HFFc6 (cell line): Measurements from ENCODE around the gene LSMEM2. TPM values are rescaled to one million over a fixed set of nuclear protein-coding genes. Genes with fewer than 3 reads are reported as not detected.

Experiments
- DNase-seq: peaks from one replicate; pipeline ENCODE4 v3.0.0-alpha.2; 2018
- H3K27ac Mint-ChIP-seq: 2 replicates; pipeline ENCODE4 v1.8.0; 2020; ENCODE audit warnings: mild to moderate bottlenecking, mixed read lengths
- H3K27me3 Mint-ChIP-seq: 2 replicates; pipeline ENCODE4 v1.8.0; 2021; ENCODE audit warnings: mild to moderate bottlenecking, moderate library complexity, mixed read lengths; ENCODE audit not compliant: insufficient read depth
- H3K36me3 Mint-ChIP-seq: 2 replicates; pipeline ENCODE4 v1.8.0; 2021; ENCODE audit warnings: low read depth, mixed read lengths
- H3K4me1 Mint-ChIP-seq: 2 replicates; pipeline ENCODE4 v1.8.0; 2020; ENCODE audit warnings: low read depth, mixed read lengths
- H3K4me3 Mint-ChIP-seq: 2 replicates; pipeline ENCODE4 v1.8.0; 2020; ENCODE audit warnings: mild to moderate bottlenecking, moderate library complexity, mixed read lengths
- H3K9me3 Mint-ChIP-seq: 2 replicates; pipeline ENCODE4 v1.8.0; 2020; ENCODE audit warnings: mild to moderate bottlenecking, mixed read lengths
- CTCF ChIP-seq: fragments of 200-600 bp; sonication (generic); IDR thresholded peaks from 2 replicates; pipeline ENCODE4 v1.5.0; 2021; ENCODE audit warnings: antibody characterized with exemption, mild to moderate bottlenecking
- long read RNA-seq: library from polyadenylated mRNA; unstranded; transcript quantifications from one replicate; pipeline ENCODE4 v2.0.0, GENCODE V29; 2019
- total RNA-seq, 6 experiments: library from RNA; stranded (reverse); fragmentation: NEBNext Ultra II Directional; extraction: Animal tissue kit (Norgen Biotek cat#: 25700); gene quantifications; 2 replicates in 1 of 6; 3 replicates in 5 of 6; pipeline ENCODE4 v1.2.3, GENCODE V29; 2021

LSMEM2 gene
- total RNA-seq: under 1 TPM in 2 of 6 experiments, not detected in 4; 0.11 to 0.13 TPM
- long read RNA-seq: 0 reads

DNA sequence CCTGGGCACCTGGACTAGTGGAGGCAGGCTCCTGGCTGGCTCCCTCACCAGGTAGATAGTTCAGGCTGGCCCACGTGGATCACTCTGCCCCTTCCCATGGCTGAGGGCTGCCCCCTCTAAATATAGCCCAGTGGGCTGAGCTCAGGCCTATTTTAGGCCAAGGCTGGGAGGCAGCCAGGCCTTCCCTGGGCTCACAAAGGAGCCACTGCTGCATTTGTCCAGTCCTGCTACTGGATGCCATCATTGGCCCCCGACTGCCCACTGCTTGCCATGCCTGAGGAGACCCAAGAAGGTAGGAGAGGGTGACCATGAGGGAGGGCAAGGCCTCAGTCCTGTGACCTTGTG is at the start of gene LSMEM2:
Gene LSMEM2 (plus strand): TSS at position 208 of the 345 bp plus-strand sequence. CDS start 27 bp downstream, at position 235.
- H3K27ac Mint-ChIP-seq: no peak within 1 kb of the TSS
- peaks cover 1% of the 10 kb centered on the region for H3K27me3 Mint-ChIP-seq
- H3K4me3 Mint-ChIP-seq: no peak within 1 kb of the TSS
- no peaks in the 10 kb centered on the region for H3K36me3 Mint-ChIP-seq
- DNase-seq: no peak
- TF ChIP-seq CTCF: no peak
- H3K9me3 Mint-ChIP-seq: no peaks in the 10 kb centered on the region
- peaks cover 6% of the 10 kb centered on the region; the same call in 1 of the 2 replicates for H3K4me1 Mint-ChIP-seq

DNA sequence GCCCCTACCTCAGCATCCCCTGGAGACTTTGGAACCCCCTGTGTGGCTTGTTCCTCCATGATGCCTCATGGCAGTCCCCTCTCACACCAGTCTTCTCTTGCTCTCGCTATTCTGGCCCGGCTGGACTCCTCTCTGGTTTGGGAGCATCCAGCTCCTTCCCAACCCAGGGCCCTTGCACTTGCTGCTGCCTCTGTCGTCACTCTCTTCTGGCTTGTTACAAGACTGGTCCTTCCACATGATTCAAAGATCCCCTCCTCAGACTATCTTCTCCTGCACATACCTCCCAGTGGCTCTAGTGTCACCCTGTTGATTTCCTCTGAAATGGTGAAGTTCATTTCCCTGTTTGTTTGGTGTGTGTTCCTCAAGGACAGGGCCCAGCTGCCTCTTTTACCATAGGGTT is 49.4 kb upstream of the LSMEM2 start:
- Mint-ChIP-seq H3K4me1 (peaks cover 48% of the 10 kb centered on the region), H3K27ac (no peak overlapping the region), H3K36me3 (no peaks in the 10 kb centered on the region), H3K4me3 (no peak overlapping the region), H3K9me3 (no peaks in the 10 kb centered on the region), H3K27me3 (peaks cover 7% of the 10 kb centered on the region)
- no peak for TF ChIP-seq CTCF
- no peak for DNase-seq

DNA sequence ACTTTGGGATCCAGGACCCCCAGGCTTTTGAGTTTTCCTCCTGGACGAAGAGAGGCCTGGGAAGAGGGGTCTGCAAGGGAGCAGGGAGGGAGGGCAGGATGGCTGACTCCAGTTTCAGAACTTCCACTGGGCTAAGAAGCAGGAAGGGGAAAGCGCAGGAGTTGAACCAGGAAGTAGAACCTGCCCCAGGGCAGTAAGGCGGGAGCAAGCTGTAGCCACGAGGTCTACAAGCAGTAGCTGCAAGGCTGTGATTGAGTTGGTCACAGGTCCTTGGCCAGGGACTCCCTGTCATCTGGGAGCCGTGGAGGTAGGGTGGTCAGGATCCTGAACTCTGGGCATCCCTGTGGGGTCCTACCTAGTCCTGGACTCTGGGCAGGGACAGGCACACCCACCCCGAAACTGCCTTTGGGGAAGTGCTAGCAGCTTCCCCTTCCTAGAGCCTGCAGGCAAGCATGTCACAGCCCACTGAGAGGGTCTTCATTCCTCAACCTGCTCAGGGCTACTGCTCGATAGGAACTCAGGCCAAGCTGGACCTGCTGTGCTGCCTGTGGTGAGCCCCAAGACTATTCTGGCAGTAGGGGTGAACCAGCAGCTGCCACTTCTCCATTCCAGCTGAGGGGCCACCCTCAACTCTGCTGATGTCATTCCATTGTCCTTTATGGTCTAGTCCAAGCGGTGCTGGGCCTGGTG is 48.6 kb upstream of the LSMEM2 start:
- Mint-ChIP-seq H3K9me3 (no peaks in the 10 kb centered on the region), H3K36me3 (no peaks in the 10 kb centered on the region), H3K4me3 (no peak overlapping the region), H3K27ac (peak overlapping the region; percentile 30; the same call in 1 of the 2 replicates), H3K4me1 (peaks cover 48% of the 10 kb centered on the region), H3K27me3 (peaks cover 2% of the 10 kb centered on the region; the same call in 1 of the 2 replicates)
- no peak for TF ChIP-seq CTCF
- DNase-seq: no peak

DNA sequence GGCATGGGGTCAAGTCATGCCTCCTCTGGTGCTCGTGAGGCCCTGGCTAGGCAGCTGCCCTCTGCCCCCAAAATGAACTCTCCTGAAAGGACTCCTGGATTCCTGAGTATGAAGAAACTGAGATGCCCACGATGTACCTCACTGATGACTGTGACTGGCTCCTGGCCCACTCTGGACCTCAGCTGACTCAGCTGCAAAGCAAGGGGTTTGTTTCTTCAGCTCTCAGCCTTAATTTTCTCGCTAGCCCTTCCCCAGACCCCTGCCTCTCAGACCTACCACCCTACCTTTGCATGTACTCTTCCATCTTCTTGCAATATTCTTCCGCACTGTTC is 48.1 kb upstream of the LSMEM2 start:
- peak overlapping the region; percentile 30; the same call in 1 of the 2 replicates for H3K27ac Mint-ChIP-seq
- TF ChIP-seq CTCF: no peak
- peaks cover 52% of the 10 kb centered on the region for H3K4me1 Mint-ChIP-seq
- no peaks in the 10 kb centered on the region for H3K36me3 Mint-ChIP-seq
- H3K9me3 Mint-ChIP-seq: no peaks in the 10 kb centered on the region
- no peak for DNase-seq
- peaks cover 2% of the 10 kb centered on the region; the same call in 1 of the 2 replicates for H3K27me3 Mint-ChIP-seq
- H3K4me3 Mint-ChIP-seq: no peak overlapping the region

GRCh38 chr3:50231581-50231980 is 47.3 kb upstream of the LSMEM2 start:
- H3K4me3 Mint-ChIP-seq: no peak overlapping the region
- H3K9me3 Mint-ChIP-seq: no peaks in the 10 kb centered on the region
- no peak for DNase-seq
- H3K4me1 Mint-ChIP-seq: peaks cover 46% of the 10 kb centered on the region
- no peak overlapping the region for H3K27ac Mint-ChIP-seq
- TF ChIP-seq CTCF: no peak
- H3K27me3 Mint-ChIP-seq: peaks cover 2% of the 10 kb centered on the region; the same call in 1 of the 2 replicates
- no peaks in the 10 kb centered on the region for H3K36me3 Mint-ChIP-seq
